Stimulated activated CD8-positive, alpha-beta memory T cell treated with anti-CD3 and anti-CD28 coated beads, Interleukin-4, amount 100 ng/mL, for 1 hour (primary cell): ENCODE measurements around the gene NUP98.
A peak's percentile ranks its signal among the peaks of the same experiment; 100 is the strongest.

Source experiments
- DNase-seq, 2 donors: peaks; one replicate each; pipeline ENCODE4 v3.0.0-alpha.2; 2020; ENCODE audit warnings: low read depth in 2 of 2, low spot score in 1 of 2

NUP98 gene

DNA sequence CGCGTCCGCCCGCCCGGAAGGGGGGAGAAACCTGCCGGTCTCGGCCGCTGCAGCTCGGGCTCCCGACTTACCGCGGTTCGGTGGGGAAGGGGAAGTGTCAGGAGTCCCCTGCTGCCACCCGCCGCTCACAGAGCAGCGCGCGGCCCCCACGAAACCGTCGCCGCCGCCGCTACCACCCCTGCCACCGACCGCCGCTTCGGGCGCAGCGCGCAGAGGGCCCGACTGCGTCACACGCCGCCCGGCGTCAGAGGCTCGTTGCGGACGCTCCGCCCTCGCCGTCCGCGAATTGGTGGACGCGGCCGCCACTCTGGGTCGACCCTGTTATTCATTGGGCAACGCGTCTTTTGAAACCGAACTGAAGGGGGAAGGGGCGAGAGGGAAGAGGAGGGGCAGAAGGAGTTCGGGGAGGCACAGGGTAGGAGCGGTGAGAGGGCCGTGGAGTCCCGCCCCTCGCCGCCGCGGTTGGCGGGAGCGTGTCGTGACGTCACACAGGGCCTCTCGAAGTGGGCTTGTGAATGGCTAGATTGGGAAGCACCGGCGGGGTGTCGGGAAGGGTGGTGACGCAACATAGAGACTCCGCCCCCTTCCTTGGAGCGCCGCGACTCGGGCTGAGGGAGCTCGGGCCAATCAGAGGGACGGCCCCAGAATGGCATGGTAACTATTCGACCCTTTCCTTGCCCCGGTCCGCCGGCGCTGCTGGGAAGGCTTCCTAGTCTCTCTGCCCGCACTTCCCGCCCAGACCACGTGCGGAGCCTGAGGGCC lies at the start of gene NUP98:
NUP98 (minus strand) TSS at position 226 of the 762 bp plus-strand sequence. CDS start 15,437 bp downstream, outside the sequence.
- peak; percentile 98 to 99 for DNase-seq

GRCh38 chr11:3845670-3846069 lies 48.3 kb upstream of the NUP98 start:
- no peak for DNase-seq

- no peak for DNase-seq
Measured at GRCh38 chr11:3845246-3845645, 47.9 kb upstream of the NUP98 start.

DNA sequence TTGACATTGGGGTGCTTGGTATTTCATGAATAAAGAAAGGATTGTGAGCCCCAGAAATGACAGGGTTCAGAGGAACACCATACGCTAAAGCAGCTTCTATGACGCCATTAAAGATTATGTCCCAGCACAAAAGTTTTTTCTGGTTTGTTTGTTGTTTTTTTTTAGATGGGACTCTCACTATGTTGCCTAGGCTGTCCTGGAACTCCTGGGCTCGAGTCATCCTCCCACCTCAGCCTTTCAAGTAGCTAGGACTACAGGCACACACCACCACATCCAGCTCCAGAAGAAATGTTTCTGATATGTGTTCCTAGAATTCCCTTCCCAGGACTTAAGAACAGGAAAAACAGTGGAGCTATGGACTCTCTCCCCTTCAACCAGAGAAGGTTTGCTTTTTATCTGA lies 46.0 kb upstream of the NUP98 start:
- DNase-seq: no peak

DNA sequence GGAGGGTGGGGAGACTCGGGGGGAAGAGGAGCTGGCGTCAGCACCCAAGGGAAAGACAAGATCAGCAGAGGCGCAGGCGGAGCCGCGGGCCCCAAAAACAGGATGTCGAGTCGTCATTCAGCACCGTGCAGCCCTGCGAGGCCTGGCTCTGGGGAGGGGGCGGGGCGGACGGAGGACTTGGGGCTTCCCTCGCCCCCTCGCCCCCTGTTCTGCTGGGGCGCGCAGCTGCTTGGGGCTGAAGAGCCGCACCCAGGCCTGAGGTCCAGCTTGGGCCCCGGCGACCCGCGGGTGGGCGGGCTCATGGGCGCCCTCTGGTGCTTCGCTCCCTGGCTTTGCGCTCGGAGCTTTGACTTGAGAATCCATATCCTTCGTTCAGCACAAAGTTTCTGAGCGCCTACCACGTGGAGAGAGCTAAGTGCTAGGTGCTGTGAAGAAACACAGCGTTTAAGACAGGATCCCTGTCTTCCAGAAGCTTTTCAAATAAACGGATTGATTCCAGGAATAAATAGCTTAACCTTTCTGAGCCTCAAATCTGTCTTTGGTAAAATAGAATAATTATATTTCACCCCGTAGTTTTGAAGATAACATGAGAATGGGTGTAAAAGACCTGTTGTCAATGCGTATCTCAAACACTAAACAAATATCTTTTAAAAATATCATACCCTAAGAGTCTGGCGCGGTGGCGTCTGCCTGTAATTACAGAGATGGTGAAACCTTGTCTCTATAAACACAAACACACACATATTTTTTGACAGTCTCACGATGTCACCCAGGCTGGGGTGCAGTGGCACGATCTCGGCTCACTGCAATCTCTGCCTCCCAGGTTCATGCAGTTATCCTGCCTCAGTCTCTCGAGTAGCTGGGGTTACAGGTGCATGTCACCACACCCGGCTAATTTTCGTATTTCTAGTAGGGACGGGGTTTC lies 44.3 kb upstream of the NUP98 start:
- peak; percentile 77 to 82 for DNase-seq

- peak in 1 of 2 donors; percentile 51 for DNase-seq
Measured at GRCh38 chr11:3840870-3841425, 43.6 kb upstream of the NUP98 start, which contains the start of gene RHOG. Gene RHOG (minus strand): TSS chr11:3840959. CDS start chr11:3828138, 12,821 bp downstream.

DNA sequence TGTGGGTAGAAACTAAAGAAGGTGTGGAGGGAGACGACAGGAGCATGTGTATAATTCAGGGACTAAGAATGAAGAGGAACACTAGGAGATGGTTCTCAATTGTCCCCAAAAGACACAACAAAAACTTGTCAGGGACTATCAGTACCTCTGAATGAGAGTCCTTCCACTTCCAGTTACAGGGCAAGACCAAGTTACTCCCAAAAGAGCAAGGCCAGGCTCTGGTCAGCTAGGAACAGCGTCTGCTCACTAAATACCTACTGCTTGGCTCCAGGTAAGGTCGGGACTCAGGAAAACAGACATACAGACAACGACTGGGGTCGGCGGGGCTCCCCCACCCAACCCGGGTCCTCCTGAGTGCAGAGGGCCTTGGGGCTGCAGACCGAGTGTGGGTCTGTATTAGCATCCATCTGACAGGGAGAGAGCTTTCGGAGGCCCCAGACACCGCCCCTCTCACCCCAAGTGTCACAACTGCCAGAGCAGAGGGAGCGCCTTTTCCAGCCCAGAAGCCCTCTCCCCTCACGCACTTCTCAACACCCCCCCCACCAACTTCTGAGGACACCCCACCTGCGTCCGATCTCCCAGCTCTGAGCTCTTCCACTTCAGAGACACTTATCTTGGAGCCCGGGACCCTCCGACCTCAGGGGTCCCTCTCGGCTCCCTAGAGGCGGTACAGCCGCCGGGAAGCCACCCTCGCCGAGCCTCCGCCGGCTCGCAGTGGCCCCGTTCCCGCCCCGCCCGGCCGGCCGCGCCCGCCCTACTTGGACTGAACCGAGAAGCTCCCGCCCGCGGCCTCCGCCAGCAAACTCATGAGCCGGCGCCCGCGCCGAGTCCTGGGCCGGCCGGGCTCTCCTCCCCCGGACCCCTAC lies 42.9 kb upstream of the NUP98 start:
- DNase-seq: no peak

GRCh38 chr11:3838504-3838903 lies 41.1 kb upstream of the NUP98 start:
- no peak for DNase-seq

GRCh38 chr11:3837793-3838192 lies 40.4 kb upstream of the NUP98 start:
- DNase-seq: no peak

GRCh38 chr11:3836903-3837302 lies 39.5 kb upstream of the NUP98 start:
- DNase-seq: no peak

DNA sequence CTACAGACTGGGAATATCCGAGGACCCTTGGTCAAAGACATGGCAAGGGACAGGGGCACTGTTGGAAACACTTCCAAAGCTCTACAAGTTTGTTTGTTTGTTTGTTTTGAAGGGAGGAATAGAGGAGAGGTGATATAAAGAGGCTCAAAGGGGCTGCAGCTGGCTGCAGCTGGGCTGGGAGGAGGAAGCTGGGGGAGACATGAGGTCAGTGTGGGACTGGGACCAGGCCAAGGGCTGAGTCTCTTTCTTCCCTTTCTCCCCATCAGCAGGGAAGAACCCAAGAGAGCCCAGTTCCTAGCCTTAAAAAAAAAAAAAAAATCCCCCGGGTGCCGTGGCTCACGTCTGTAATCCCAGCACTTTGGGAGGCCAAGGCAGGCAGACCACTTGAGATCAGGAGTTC lies 38.4 kb upstream of the NUP98 start:
- DNase-seq: no peak

- DNase-seq: no peak
Measured at GRCh38 chr11:3834664-3835461, 37.5 kb upstream of the NUP98 start.

DNA sequence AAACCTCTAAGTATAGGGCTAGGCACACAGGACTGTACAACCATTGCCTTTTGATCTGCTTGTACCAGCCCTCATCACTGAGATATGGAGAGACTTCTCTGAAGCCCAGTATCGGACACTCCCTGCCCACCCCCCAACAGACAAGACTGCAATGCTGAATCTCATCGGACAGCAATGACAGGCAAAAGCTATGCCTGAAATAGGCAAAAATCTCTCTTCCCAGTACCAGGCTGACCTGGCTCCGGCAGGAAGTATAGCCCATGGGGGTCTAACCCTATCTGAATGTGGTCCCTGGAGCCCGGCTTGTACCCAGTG lies 37.0 kb upstream of the NUP98 start:
- no peak for DNase-seq

- no peak for DNase-seq
Measured at GRCh38 chr11:3833449-3833848, 36.1 kb upstream of the NUP98 start.

GRCh38 chr11:3832816-3833215 lies 35.5 kb upstream of the NUP98 start:
- no peak for DNase-seq

DNA sequence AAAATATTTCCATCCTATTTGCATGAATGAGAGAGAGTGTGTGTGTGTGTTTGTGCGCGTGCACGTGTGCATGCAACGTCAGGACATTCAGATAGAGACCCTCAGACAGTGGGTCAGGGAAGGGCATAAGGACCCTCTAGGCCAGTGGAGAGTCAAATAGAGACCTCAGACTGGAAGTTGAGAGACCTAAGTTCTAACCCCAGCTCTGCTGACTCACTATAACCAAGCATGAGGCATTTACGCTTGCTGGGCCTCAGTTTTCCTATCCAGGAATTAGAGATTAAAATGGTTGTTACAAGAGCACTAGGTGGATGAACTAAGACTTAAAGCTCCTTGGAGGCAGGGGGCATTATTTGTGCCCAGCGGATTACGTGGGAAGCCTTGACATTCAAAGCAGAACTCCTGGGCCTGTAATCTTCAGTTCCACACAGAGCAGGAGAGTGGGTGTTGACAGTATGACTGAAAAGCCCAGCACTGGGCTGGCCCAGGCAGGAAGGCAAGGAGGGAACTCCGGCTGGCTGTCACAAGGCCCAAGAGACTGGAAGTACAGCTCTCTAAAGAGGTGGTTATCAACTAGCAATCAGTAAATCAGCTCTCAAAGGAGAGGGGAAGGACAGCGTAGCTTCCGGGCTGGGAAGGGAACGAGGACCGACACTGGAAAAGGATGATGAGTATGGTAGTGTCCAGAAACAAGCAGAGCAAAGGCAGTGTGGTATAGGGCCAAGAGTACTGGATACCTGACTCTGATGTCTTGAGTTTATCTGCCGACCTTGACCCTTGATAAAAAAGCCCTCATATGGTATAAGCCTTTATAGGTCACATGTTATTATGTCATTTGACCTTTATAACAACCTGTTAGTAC lies 34.3 kb upstream of the NUP98 start:
- DNase-seq: no peak

GRCh38 chr11:3830730-3831129 lies 33.4 kb upstream of the NUP98 start:
- DNase-seq: no peak

- no peak for DNase-seq
Measured at GRCh38 chr11:3830088-3830487, 32.7 kb upstream of the NUP98 start.
